Suppressor macrophage treated with lipopolysaccharide for 4 hours (primary cell): ENCODE measurements around the gene PRAMEF5.
"Not testable (repeated sequence)": the region's sequence is repeated elsewhere in the genome, so short reads cannot be mapped to it uniquely, and the experiment has no call there.

ENCODE experiments used
- DNase-seq: peaks from one replicate; pipeline ENCODE4 v3.0.0-alpha.2; 2020

PRAMEF5 gene

DNA sequence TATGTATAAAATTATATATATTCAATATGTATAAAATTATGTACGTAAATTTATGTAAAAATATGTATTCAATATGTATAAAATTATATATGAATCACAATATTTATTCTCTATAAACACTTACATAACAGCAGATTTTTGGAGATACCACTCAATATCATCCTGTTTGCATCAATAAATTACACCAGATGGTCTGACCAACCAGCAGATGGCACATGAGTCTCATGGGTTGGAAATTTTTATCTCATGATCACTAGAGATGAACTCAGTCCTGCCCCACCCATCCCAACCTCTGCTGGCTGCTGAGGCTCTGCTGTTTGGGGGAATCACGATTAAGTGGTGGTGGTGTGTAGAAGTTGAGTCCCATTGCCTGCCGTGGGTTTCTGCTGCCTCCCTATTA lies 25.6 kb downstream of the PRAMEF5 start:
- not testable (repeated sequence) for DNase-seq

DNA sequence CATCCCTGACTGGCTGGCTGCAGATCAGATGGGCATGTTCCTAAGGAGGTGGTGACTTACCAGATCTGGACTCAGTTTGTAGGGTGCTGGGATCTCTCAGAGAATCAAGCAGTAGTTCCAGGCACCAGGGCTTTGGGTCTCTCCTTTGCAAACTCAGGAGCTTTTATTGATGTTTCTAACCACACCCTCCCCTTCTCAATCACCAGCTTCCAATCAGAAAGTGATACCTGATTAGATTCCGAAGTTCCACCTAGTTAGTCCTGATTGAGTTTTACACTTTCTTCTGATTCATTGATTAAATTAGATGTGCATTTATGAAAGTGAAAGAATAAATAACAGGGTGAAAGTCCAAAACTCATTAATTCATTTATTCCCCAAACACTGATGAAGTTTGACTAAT lies 31.0 kb downstream of the PRAMEF5 start, which contains the start of gene PRAMEF8:
PRAMEF8 (minus strand) TSS at position 101 of the 400 bp plus-strand sequence. CDS start 1,046 bp downstream, outside the sequence.
- not testable (repeated sequence) for DNase-seq

DNA sequence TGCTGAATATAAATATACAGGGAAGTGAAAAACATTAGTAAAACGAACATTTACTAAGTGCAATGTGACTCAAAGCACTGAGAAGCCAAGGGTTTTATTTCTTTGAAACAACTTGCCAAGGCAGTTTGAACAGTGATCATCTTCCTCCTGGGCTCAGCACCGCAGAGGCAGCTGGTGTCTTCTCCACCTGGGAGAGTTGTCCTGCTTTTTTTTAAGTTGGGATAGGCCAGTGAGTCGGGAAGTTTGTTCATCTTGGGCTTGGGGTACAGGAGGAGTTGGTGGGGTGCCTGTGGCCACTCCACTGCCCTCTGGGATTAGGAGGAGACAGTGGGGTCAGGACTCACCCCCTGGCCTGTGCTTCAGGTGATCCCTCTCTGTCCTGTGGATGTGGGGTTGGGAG lies 35.0 kb downstream of the PRAMEF5 start:
- not testable (repeated sequence) for DNase-seq

DNA sequence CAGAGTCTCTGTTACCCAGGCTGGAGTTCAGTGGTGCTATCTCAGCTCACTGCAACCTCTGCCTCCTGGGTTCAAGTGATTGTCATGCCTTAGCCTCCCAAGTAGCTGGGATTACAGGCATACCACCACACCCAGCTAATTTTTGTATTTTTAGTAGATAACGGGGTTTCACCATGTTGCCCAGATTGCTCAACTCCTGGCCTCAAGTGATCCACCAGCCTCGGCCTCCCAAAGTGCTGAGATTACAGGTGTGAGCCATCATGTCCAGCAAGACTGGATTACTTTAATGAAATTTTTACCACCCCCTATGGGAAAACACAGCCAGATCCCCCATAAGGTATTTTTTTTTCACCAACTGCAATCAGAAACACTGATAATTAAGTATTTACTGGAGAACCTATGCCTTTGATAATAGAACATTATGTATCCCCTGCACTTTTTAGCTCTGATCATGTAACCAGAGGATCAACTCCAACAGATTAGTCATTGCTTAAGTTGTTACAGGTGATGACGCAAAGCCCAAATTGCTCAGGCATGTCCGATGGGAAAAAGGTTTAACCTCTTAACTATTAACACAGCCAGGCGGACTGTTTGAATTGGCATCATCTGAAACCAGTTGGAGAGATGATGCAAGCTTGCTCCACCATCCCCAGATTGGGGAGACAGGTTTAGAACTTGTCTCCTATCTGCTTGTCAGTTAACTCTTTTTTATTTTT lies 43.4 kb downstream of the PRAMEF5 start:
- DNase-seq, result not testable (repeated sequence)

DNA sequence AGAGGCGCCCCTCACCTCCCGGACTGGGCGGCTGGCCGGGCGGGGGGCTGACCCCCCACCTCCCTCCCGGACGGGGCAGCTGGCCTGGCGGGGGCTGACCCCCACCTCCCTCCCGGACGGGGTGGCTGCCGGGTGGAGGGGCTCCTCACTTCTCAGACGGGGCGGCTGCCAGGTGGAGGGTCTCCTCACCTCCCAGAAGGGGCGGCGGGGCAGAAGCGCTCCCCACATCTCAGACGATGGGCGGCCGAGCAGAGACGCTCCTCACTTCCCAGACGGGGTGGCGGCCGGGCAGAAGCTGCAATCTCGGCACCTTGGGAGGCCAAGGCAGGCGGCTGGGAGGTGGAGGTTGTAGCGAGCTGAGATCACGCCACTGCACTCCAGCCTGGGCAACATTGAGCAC lies 44.7 kb downstream of the PRAMEF5 start:
- not testable (repeated sequence) for DNase-seq

DNA sequence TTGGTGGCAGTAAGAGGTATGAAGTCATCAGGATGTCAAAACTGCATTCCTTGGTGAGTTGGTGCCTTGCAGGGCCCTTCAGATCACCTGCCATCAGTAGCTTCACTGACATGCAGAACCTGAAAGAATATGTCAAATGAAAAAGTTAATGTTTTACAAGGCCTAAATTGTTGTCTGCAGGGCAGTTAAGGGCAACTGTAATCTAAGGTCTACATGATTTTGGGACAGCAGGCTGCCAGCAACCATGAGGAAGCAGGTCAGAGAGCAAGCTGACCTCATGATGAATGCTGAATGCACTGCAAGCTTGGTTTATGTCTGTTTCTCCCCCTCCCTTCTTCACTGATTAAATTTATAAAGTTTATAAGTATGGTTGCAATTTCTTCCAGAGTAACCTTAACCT lies 48.2 kb downstream of the PRAMEF5 start:
- not testable (repeated sequence) for DNase-seq

DNA sequence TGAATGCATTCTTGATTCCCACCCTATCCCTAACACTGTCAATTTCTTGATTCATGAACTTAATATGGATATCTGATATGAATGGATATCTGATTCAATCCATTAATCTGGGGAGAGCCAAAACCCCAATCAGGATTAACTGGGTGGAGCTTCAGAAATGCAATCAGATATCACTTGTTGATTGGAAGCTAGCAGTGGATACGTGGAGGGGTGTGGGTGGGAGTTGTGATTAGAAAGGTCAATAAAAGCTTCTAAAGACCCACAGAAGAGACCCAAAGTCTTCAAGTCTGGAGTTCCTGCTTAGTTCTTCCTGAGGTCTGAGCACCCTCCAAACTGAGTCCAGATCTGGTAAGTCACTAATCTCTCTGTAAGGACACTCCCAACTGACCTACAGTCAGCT lies 49.2 kb downstream of the PRAMEF5 start, which contains the start of gene PRAMEF33:
PRAMEF33 (plus strand) TSS at position 301 of the 400 bp plus-strand sequence. CDS start 2,416 bp downstream, outside the sequence.
- DNase-seq, result not testable (repeated sequence)
